GM12874 (cell line): ENCODE data around the gene GRIK4.

ENCODE experiments used
- TF ChIP-seq, protein P1 (sequence below): IDR thresholded peaks from 2 replicates; pipeline ENCODE4 v1.5.1; 2011; ENCODE audit warnings: low read depth, mild to moderate bottlenecking, control low read depth, low read length, moderate library complexity; ENCODE audit not compliant: insufficient read depth

GRIK4 gene

DNA sequence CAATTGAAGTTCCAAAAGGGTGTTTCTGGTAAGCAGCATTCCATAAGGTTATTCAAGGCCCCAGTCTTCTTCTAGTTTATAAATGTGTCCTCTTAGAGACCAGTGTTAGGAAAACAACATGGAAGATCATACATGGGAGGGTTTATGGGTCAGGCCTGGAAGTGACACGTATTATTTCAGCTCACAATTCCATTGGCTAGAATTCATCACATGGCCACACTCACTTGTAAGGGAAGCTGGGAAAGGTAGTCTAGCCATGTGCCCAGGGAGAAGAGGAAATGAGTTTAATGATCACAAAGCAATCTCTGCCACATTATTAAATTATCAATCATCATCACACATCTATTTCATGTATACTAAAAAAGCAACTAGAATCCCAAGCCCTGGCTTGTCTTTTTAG lies 330.6 kb downstream of the GRIK4 start:
- TF ChIP-seq, protein P1, sequence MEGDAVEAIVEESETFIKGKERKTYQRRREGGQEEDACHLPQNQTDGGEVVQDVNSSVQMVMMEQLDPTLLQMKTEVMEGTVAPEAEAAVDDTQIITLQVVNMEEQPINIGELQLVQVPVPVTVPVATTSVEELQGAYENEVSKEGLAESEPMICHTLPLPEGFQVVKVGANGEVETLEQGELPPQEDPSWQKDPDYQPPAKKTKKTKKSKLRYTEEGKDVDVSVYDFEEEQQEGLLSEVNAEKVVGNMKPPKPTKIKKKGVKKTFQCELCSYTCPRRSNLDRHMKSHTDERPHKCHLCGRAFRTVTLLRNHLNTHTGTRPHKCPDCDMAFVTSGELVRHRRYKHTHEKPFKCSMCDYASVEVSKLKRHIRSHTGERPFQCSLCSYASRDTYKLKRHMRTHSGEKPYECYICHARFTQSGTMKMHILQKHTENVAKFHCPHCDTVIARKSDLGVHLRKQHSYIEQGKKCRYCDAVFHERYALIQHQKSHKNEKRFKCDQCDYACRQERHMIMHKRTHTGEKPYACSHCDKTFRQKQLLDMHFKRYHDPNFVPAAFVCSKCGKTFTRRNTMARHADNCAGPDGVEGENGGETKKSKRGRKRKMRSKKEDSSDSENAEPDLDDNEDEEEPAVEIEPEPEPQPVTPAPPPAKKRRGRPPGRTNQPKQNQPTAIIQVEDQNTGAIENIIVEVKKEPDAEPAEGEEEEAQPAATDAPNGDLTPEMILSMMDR: no peak

DNA sequence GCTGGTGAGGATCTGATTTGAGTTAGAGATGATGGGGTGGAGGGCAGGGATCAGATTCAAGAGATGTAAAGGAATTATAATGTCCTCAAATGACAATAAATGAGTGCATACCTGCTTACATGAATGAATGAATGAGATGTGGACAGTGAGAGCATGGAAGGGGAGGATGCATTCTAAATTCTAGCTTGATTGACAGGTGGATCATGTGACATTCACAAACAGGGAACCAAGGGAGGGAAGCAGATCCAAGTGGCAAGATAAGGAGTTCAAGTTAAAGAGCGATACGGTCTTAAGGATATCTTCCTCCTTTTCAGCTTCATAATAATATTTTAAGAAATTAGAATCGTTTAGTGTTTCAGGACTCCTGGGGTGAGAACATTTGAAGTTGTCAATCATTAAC lies 341.9 kb downstream of the GRIK4 start:
- TF ChIP-seq, protein P1: no peak

DNA sequence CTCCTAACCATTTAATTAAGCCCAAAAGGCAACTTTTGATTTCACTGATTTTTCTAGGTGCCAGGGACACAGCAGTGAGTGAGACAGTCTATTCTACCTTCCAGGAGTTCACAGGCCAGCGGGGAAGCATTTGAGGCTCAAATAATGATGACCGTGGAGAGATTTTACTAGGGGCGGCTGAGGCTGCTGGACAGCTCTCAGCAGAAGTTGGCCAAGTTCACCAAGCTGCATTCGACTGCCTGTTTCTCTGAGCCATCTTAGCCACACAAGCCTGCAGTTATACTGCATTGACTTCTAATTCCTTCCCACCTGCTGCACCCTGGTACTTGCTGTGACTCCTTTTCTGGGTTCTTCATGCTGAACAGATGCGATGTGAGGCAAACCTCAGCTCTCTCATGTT lies 343.4 kb downstream of the GRIK4 start:
- TF ChIP-seq, protein P1: no peak

DNA sequence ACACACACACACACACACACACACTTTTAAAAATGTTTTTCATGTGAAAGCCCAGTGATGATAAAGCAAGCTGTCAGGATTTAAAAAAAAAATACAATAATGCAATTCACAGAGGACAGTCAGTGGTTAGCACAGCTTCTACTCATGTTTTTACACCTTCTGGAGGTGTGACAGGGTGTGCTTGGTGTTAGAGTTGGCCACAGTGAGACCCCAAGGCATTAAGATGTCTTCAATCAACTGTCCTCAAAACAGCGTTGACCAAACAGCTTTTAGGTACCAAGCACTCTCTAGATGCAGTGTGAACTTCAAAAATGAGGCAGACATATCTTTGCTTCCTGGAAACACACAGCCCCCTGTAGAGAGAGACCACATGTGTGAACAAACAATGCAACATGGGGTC lies 346.0 kb downstream of the GRIK4 start:
- TF ChIP-seq, protein P1: no peak

DNA sequence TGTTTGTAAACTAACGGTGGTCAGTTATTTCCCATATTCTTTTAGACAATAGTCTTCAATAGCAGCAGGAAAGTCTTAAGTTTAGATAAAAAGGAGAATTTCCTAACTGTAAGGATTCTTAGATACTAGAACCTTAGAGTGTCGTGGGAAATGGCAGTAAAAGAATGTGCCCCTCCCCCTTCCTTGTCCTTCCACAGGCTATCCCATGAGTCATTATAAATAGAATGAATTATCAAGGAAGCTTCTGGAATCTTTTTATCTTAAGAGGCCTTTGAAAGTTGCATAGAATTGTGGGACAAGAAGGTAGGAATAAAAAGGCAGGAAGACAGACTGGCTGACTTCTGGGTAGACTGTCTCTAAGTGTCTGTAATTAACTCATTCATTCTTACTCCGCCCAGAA lies 347.2 kb downstream of the GRIK4 start:
- TF ChIP-seq, protein P1: no peak

DNA sequence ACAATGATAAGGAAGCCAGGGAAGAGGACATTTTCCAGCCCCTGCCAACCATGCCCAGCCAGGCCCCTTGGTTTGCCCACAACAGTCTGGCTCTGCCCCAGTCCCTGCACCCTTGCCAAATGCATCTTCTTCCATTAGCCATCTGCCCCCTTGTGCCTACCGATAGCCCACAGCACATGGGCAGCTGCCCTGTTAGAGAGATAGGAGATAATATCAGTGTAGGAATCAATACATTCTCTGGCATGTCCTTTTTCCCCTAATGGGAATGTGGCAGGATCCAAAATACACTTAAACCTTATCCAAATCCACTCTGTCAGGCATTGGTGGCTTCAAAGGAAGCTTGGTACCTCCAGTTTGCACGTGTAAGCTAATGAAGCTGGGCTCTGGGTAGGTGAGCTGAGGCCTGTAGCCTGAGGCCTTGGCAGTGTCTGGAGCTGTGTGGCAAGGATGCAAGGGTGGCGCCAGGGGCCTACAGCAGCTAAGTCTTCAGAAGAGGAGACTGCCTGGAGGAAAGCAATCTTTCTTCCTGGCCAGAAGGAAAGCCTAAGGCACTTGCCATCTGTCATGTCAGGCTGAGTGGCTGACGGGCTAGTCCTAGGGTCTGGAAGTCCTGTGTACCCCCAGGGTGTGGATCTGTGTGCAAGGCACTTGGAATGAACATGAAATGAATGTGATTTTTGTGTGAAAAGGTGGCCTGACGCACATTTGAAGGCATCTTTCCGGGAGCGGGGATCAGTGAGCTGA lies 348.2 kb downstream of the GRIK4 start:
- TF ChIP-seq, protein P1: no peak

DNA sequence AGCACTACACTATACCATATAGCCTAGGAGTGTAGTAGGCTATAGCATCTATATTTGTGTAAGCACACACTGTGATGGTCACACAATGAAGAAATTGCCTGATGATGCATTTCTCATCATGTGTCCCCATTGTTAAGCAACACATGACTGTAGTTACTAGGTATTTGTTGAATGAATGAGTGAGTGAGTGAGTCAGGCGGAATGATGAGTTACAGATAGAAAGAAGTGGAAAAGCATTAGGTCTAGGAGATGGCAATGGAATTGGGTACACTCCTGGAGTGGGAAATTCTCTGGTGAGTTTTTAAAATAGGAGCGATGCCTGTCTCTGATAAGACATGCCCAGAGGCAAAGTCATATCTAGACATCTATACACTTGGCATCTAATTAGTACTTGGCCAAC lies 351.8 kb downstream of the GRIK4 start:
- TF ChIP-seq, protein P1: no peak
